Loucy (cell line): ENCODE measurements around the gene ETNK2.

Experiments
- H2AFZ ChIP-seq: fragments of 200-600 bp; sonication (generic); 2 replicates; pipeline ENCODE4 v1.6.0; 2016; ENCODE audit warnings: antibody characterized with exemption, mild to moderate bottlenecking, low read length, moderate library complexity
- H3F3A ChIP-seq: fragments of 200-600 bp; 2 replicates; pipeline ENCODE4 v1.6.0; 2016; ENCODE audit warnings: antibody characterized with exemption, low read depth, mild to moderate bottlenecking
- H3K27me3 ChIP-seq: fragments of 200-600 bp; sonication (generic); 2 replicates; pipeline ENCODE4 v1.6.1; 2014; ENCODE audit warnings: low read length, mild to moderate bottlenecking; ENCODE audit not compliant: insufficient read depth, poor library complexity, severe bottlenecking
- H3K36me3 ChIP-seq: fragments of 200-600 bp; sonication (generic); 2 replicates; pipeline ENCODE4 v1.6.1; 2016; ENCODE audit warnings: low read length; ENCODE audit not compliant: insufficient read depth
- H3K4me1 ChIP-seq: fragments of 200-600 bp; sonication (generic); 2 replicates; pipeline ENCODE4 v1.5.1; 2014; ENCODE audit warnings: low read length, mild to moderate bottlenecking; ENCODE audit not compliant: insufficient read depth, poor library complexity, severe bottlenecking
- H3K4me2 ChIP-seq: fragments of 200-600 bp; sonication (generic); 2 replicates; pipeline ENCODE4 v1.6.0; 2014; ENCODE audit warnings: antibody characterized with exemption, low read length, low read depth, mild to moderate bottlenecking; ENCODE audit not compliant: poor library complexity, severe bottlenecking
- H3K4me3 ChIP-seq: fragments of 200-600 bp; sonication (generic); 2 replicates; pipeline ENCODE4 v1.5.1; 2014; ENCODE audit warnings: low read length, mild to moderate bottlenecking, mixed read lengths; ENCODE audit not compliant: poor library complexity, severe bottlenecking
- H3K79me2 ChIP-seq: fragments of 200-600 bp; sonication (generic); 2 replicates; pipeline ENCODE4 v1.6.1; 2014; ENCODE audit warnings: low read length; ENCODE audit not compliant: insufficient read depth
- H3K9ac ChIP-seq: fragments of 200-600 bp; sonication (generic); 2 replicates; pipeline ENCODE4 v1.6.0; 2014; ENCODE audit warnings: mild to moderate bottlenecking, low read depth, low read length, moderate library complexity; ENCODE audit not compliant: poor library complexity, severe bottlenecking
- H3K9me2 ChIP-seq: fragments of 200-600 bp; sonication (generic); replicated peaks from 2 replicates; pipeline ENCODE4 v1.6.1; 2016; ENCODE audit warnings: low read depth, low read length, mixed read lengths
- H3K9me3 ChIP-seq: fragments of 200-600 bp; sonication (generic); 2 replicates; pipeline ENCODE4 v1.6.1; 2014; ENCODE audit warnings: mild to moderate bottlenecking, antibody characterized with exemption, low read length, low read depth; ENCODE audit not compliant: insufficient read depth
- H4K20me1 ChIP-seq: fragments of 200-600 bp; sonication (generic); 2 replicates; pipeline ENCODE4 v1.6.0; 2014; ENCODE audit warnings: antibody characterized with exemption, low read length, mild to moderate bottlenecking; ENCODE audit not compliant: insufficient read depth, poor library complexity, severe bottlenecking
- EZH2phosphoT487 ChIP-seq: fragments of 200-600 bp; IDR thresholded peaks from 2 replicates; pipeline ENCODE4 v1.6.1; 2018; ENCODE audit warnings: antibody characterized with exemption, mild to moderate bottlenecking, moderate library complexity, borderline replicate concordance
- TF ChIP-seq, protein P1 (sequence below): fragments of 200-600 bp; sonication (generic); conservative IDR thresholded peaks from 2 replicates; pipeline ENCODE4 v1.5.1; 2014; ENCODE audit warnings: mild to moderate bottlenecking, antibody characterized with exemption, low read length

Gene ETNK2

DNA sequence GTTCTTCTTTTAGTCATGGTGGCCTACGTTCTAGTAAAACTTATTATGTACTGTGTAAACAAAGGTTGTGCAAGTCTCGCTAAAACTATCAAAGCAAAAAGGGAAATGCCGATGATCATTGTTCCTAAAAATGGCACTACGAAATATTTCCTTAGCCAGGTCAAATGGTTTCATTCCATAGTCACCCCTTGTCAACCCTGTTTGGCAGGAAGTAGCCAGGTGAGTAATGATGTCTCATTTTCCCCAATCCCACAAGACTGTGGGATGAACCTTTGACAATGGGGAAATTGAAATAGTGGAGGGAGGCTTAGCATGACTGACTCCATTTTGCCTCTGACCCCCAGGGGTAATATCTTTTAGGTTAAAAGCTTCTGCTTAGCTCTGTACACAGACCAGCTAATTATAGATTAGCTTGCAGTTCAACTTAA, 19.9 kb upstream of the ETNK2 start:
- H3K4me1 ChIP-seq: no peaks in the 10 kb centered on the region

GRCh38 chr1:204170494-204171155, 18.8 kb upstream of the ETNK2 start:
- no peak overlapping the region for H3K9ac ChIP-seq
- no peaks in the 10 kb centered on the region for H3K27me3 ChIP-seq
- H2AFZ ChIP-seq: no peak overlapping the region

More for the DNA sequence above, 19.9 kb upstream of the ETNK2 start:
- Histone ChIP-seq H3K79me2 (no peaks in the 10 kb centered on the region), H3K27me3 (no peaks in the 10 kb centered on the region), H2AFZ (no peak overlapping the region), H3K4me2 (no peak overlapping the region), H3K36me3 (no peaks in the 10 kb centered on the region), H4K20me1 (no peaks in the 10 kb centered on the region), H3K9ac (no peak overlapping the region), H3K4me3 (no peak overlapping the region), H3K9me3 (peaks cover 13% of the 10 kb centered on the region; the same call in 1 of the 2 replicates), H3F3A (no peaks in the 10 kb centered on the region), H3K9me2 (no peaks in the 10 kb centered on the region)
- TF ChIP-seq, protein P1, sequence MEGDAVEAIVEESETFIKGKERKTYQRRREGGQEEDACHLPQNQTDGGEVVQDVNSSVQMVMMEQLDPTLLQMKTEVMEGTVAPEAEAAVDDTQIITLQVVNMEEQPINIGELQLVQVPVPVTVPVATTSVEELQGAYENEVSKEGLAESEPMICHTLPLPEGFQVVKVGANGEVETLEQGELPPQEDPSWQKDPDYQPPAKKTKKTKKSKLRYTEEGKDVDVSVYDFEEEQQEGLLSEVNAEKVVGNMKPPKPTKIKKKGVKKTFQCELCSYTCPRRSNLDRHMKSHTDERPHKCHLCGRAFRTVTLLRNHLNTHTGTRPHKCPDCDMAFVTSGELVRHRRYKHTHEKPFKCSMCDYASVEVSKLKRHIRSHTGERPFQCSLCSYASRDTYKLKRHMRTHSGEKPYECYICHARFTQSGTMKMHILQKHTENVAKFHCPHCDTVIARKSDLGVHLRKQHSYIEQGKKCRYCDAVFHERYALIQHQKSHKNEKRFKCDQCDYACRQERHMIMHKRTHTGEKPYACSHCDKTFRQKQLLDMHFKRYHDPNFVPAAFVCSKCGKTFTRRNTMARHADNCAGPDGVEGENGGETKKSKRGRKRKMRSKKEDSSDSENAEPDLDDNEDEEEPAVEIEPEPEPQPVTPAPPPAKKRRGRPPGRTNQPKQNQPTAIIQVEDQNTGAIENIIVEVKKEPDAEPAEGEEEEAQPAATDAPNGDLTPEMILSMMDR: no peak
- no peak for TF ChIP-seq EZH2phosphoT487

GRCh38 chr1:204169858-204170257, 18.0 kb upstream of the ETNK2 start:
- H3K9ac ChIP-seq: no peak overlapping the region
- peaks cover 13% of the 10 kb centered on the region; the same call in 1 of the 2 replicates for H3K9me3 ChIP-seq
- no peak overlapping the region for H3K4me3 ChIP-seq
- TF ChIP-seq EZH2phosphoT487: no peak
- TF ChIP-seq, protein P1: no peak
- H3F3A ChIP-seq: no peaks in the 10 kb centered on the region
- H3K27me3 ChIP-seq: no peaks in the 10 kb centered on the region
- no peak overlapping the region for H2AFZ ChIP-seq
- H3K79me2 ChIP-seq: no peaks in the 10 kb centered on the region
- no peaks in the 10 kb centered on the region for H3K36me3 ChIP-seq
- H4K20me1 ChIP-seq: no peaks in the 10 kb centered on the region
- H3K9me2 ChIP-seq: no peaks in the 10 kb centered on the region
- H3K4me1 ChIP-seq: no peaks in the 10 kb centered on the region
- no peak overlapping the region for H3K4me2 ChIP-seq

More at GRCh38 chr1:204170494-204171155, 18.8 kb upstream of the ETNK2 start:
- Histone ChIP-seq H3K4me1 (no peaks in the 10 kb centered on the region), H3F3A (no peaks in the 10 kb centered on the region), H3K9me3 (peaks cover 13% of the 10 kb centered on the region; the same call in 1 of the 2 replicates), H3K4me3 (no peak overlapping the region), H3K4me2 (no peak overlapping the region), H4K20me1 (no peaks in the 10 kb centered on the region), H3K36me3 (no peaks in the 10 kb centered on the region), H3K79me2 (no peaks in the 10 kb centered on the region), H3K9me2 (no peaks in the 10 kb centered on the region)
- TF ChIP-seq, protein P1: no peak
- TF ChIP-seq EZH2phosphoT487: no peak
